Keratinocyte (primary cell): ENCODE data around the gene WASF2.

ENCODE experiments used
- CTCF ChIP-seq, 3 experiments: IDR thresholded peaks in 1 of 3; conservative IDR thresholded peaks in 1 of 3; optimal IDR thresholded peaks in 1 of 3; 2 replicates in 2 of 3; 3 replicates in 1 of 3; pipeline versions ENCODE3 to v1.5.1; 2011; ENCODE audit warnings: low read length in 3 of 3, mild to moderate bottlenecking in 3 of 3, moderate library complexity in 2 of 3, control low read depth in 1 of 3, inconsistent platforms in 1 of 3; ENCODE audit not compliant: insufficient read depth in 2 of 3; ENCODE audit errors: extremely low read depth in 1 of 3
- EZH2 ChIP-seq: IDR thresholded peaks from one replicate; pipeline ENCODE4 v1.6.1; 2012; ENCODE audit warnings: inconsistent platforms, mild to moderate bottlenecking, low read length, moderate library complexity

- TF ChIP-seq CTCF (optimal IDR thresholded peaks at IDR 0.05 in 1 of 3, IDR thresholded peaks at IDR 0.05 in 1 of 3, conservative IDR thresholded peaks at IDR 0.05 in 1 of 3; ENCODE audit: extremely low read depth in 1 of 3, insufficient read depth in 2 of 3, low read length in 3 of 3), result no peak
- no peak for TF ChIP-seq EZH2
Observed at GRCh38 chr1:27475720-27476119, 14.2 kb downstream of the WASF2 start.
